GM12872 (cell line): ENCODE results near the gene SPIN2B.

ENCODE experiments used
- TF ChIP-seq, protein P1 (sequence below): IDR thresholded peaks from 3 replicates; pipeline ENCODE4 v1.5.1; 2011; ENCODE audit warnings: low read depth, mild to moderate bottlenecking, low read length, moderate library complexity; ENCODE audit not compliant: insufficient read depth

Gene SPIN2B

DNA sequence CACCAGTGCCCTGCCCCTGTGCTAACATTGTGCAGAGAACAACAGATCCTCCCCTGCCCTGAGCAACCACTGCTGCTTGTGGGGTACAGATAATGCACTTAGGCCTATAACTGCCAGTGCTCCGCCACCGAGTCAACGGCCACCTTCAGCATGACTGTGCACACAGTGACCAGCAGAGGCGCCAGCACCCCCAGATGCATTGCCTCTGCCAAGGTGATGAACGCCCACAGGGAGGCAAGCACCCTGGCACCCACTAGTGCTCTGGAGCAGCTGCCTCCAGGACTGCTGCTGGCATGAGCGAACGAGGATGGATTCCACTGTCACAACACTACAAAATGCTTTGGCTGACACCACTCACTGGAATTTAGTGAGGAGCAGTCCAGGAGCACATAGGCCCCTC is 38.2 kb downstream of the SPIN2B start:
- TF ChIP-seq, protein P1, sequence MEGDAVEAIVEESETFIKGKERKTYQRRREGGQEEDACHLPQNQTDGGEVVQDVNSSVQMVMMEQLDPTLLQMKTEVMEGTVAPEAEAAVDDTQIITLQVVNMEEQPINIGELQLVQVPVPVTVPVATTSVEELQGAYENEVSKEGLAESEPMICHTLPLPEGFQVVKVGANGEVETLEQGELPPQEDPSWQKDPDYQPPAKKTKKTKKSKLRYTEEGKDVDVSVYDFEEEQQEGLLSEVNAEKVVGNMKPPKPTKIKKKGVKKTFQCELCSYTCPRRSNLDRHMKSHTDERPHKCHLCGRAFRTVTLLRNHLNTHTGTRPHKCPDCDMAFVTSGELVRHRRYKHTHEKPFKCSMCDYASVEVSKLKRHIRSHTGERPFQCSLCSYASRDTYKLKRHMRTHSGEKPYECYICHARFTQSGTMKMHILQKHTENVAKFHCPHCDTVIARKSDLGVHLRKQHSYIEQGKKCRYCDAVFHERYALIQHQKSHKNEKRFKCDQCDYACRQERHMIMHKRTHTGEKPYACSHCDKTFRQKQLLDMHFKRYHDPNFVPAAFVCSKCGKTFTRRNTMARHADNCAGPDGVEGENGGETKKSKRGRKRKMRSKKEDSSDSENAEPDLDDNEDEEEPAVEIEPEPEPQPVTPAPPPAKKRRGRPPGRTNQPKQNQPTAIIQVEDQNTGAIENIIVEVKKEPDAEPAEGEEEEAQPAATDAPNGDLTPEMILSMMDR: no peak

DNA sequence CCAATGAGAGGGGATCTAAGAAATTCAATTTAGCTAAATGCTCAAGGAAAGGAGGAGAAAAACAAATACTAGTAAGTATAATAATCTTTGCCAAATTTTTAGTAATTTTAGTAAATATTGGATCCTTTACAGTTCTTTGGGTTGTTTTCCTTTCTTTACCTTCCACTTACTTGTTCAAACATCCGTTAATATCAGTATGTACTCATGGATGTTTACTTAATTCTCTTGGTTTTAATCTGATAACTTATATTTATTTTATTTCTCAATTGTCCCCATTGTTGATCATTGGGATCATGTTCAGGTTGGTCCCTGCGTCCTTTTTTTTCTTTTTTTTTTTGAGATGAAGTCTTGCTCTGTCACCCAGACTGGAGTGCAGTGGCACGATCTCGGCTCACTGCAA is 46.9 kb downstream of the SPIN2B start:
- TF ChIP-seq, protein P1: no peak

DNA sequence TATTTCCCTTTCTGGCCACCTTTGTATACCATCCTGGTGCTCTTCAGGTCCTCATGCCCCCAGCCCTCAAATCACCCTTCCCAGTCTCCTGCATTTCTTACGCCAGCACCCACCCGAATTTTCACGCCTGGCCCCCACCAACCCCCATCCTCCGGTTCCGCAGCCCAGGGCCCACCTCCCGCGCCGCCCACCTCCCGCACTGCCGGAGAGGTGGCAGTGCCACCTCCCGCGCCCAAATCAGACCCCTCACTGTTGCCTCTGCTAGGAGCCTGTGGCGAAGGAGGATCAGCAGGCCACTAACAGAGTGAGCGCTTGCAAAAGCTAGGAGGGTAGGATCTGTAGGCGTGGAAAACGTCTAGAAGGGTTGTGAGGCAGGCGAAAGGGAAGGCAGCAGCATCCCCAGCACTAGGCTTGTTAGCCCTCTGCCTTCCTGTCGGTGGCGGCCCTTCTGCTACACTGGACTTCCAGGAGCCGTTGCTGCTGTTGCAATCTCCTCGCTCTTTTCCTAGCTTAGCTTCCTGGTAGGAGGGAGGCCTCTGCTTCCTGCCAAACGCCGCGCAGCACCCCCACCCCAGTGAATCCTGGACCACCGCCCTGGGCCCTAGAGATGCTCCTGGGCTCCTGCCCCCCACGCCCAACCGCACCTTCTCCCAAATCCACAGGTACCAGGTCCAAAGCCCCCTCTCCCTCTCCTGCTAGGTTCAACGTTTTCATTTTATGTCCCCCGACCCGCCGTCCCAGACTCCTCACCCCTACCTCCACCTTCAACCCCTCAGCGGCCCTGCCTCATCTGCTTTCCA is 51.0 kb downstream of the SPIN2B start:
- TF ChIP-seq, protein P1: no peak
